Tibial nerve (tissue), 4 donors: ENCODE results near the gene HERC4.

Experiments
- CTCF ChIP-seq, 5 experiments: fragments of 200-600 bp in 3 of 5; fragments of 450-650 bp in 2 of 5; sonication (generic) in 3 of 5; IDR thresholded peaks; one replicate each; pipeline ENCODE4 v1.5.1; 2016 to 2019; ENCODE audit warnings: antibody characterized with exemption in 5 of 5, mild to moderate bottlenecking in 3 of 5, moderate library complexity in 2 of 5
- EP300 ChIP-seq, 2 donors: sonication (generic); formaldehyde crosslinking; IDR thresholded peaks; one replicate each; pipeline ENCODE4 v1.6.1; 2017; ENCODE audit warnings: antibody characterized with exemption in 2 of 2, mild to moderate bottlenecking in 1 of 2
- POLR2A ChIP-seq, 2 donors: fragments of 450-650 bp; IDR thresholded peaks; one replicate each; pipeline ENCODE4 v1.6.1; 2017; ENCODE audit warnings: antibody characterized with exemption in 2 of 2, mild to moderate bottlenecking in 2 of 2, moderate library complexity in 2 of 2

GRCh38 chr10:68073631-68074030 is 1.5 kb downstream of the HERC4 start:
- TF ChIP-seq CTCF (IDR thresholded peaks at IDR 0.05) (no peak), POLR2A (IDR thresholded peaks at IDR 0.05) (no peak), EP300 (IDR thresholded peaks at IDR 0.05) (no peak)
